ENCODE data around the gene DIPK1A. TPM values are rescaled to one million over a fixed set of nuclear protein-coding genes. Genes with fewer than 3 reads are reported as not detected.

The DIPK1A gene
- total RNA-seq, 1 experiment from 2014 or later: 10.5 TPM

- DNase-seq: no peak
- POLR2A ChIA-PET (ENCODE audit: unreplicated experiment): no interaction called here
Measured at GRCh38 chr1:93004566-93005251, 43.4 kb upstream of the DIPK1A start.

GRCh38 chr1:93003981-93004380 is 42.7 kb upstream of the DIPK1A start:
- Histone ChIP-seq H3K4me3 (no peak overlapping the region), H3K9me3 (ENCODE audit: insufficient read depth, low read depth) (no peaks in the 10 kb centered on the region), H3F3A (ENCODE audit: insufficient read depth, low read depth) (peaks cover 46% of the 10 kb centered on the region), H2AFZ (no peak overlapping the region), H3K27me3 (ENCODE audit: insufficient read depth, low read depth) (no peaks in the 10 kb centered on the region), H3K36me3 (ENCODE audit: low read depth) (no peaks in the 10 kb centered on the region), H3K4me2 (no peak overlapping the region), H3K9me2 (ENCODE audit: insufficient read depth) (no peaks in the 10 kb centered on the region), H4K20me1 (ENCODE audit: insufficient read depth) (no peaks in the 10 kb centered on the region), H3K4me1 (replicated peaks; ENCODE audit: insufficient read depth) (peaks cover 64% of the 10 kb centered on the region), H3K79me2 (ENCODE audit: low read depth) (no peaks in the 10 kb centered on the region), H3K27ac (no peak overlapping the region)
- BruUV-seq (replicated peaks): no TSS peak
- DNase-seq: no peak
- ChIA-PET CTCF (interaction anchor here (0.6 kb wide), 1 partner anchor 16 kb away, joined by 8 read pairs; no protein-coding TSS in a partner anchor), POLR2A (ENCODE audit: unreplicated experiment) (no interaction called here)
- TF ChIP-seq CTCF (conservative IDR thresholded peaks at IDR 0.05) (no peak), EZH2 (IDR thresholded peaks at IDR 0.05; ENCODE audit: low read depth) (no peak)
- intact Hi-C loops (cut with micrococcal nuclease; ENCODE audit: unreplicated experiment): no loop called here

More at GRCh38 chr1:93004566-93005251, 43.4 kb upstream of the DIPK1A start:
- no peaks in the 10 kb centered on the region for H3K9me2 ChIP-seq (ENCODE audit: insufficient read depth)
- no peak overlapping the region for H3K4me3 ChIP-seq
- no peaks in the 10 kb centered on the region for H3K27me3 ChIP-seq (ENCODE audit: insufficient read depth, low read depth)
- no TSS peak for BruUV-seq (replicated peaks)
- no peak overlapping the region for H2AFZ ChIP-seq
- TF ChIP-seq CTCF (conservative IDR thresholded peaks at IDR 0.05) (no peak), EZH2 (IDR thresholded peaks at IDR 0.05; ENCODE audit: low read depth) (no peak)
- intact Hi-C loops (cut with micrococcal nuclease; ENCODE audit: unreplicated experiment): no loop called here
- H3K4me1 ChIP-seq (replicated peaks; ENCODE audit: insufficient read depth): peaks cover 61% of the 10 kb centered on the region
- H3K79me2 ChIP-seq (ENCODE audit: low read depth): no peaks in the 10 kb centered on the region
- no peak overlapping the region for H3K27ac ChIP-seq
- no peaks in the 10 kb centered on the region for H3K9me3 ChIP-seq (ENCODE audit: insufficient read depth, low read depth)
- H4K20me1 ChIP-seq (ENCODE audit: insufficient read depth): no peaks in the 10 kb centered on the region
- H3K4me2 ChIP-seq: no peak overlapping the region
- CTCF ChIA-PET: no interaction called here
- H3F3A ChIP-seq (ENCODE audit: insufficient read depth, low read depth): peaks cover 38% of the 10 kb centered on the region
- no peaks in the 10 kb centered on the region for H3K36me3 ChIP-seq (ENCODE audit: low read depth)

- TF ChIP-seq CTCF (conservative IDR thresholded peaks at IDR 0.05) (no peak), EZH2 (IDR thresholded peaks at IDR 0.05; ENCODE audit: low read depth) (no peak)
- peaks cover 44% of the 10 kb centered on the region for H3F3A ChIP-seq (ENCODE audit: insufficient read depth, low read depth)
- H3K4me1 ChIP-seq (replicated peaks; ENCODE audit: insufficient read depth): peaks cover 64% of the 10 kb centered on the region
- no peaks in the 10 kb centered on the region for H3K27me3 ChIP-seq (ENCODE audit: insufficient read depth, low read depth)
- BruUV-seq (replicated peaks): no TSS peak
- H3K36me3 ChIP-seq (ENCODE audit: low read depth): no peaks in the 10 kb centered on the region
- POLR2A ChIA-PET (ENCODE audit: unreplicated experiment): no interaction called here
- H3K79me2 ChIP-seq (ENCODE audit: low read depth): no peaks in the 10 kb centered on the region
- no peaks in the 10 kb centered on the region for H3K9me3 ChIP-seq (ENCODE audit: insufficient read depth, low read depth)
- H3K9me2 ChIP-seq (ENCODE audit: insufficient read depth): no peaks in the 10 kb centered on the region
- peak overlapping the region; percentile 76; the same call in 1 of the 2 replicates for H3K4me2 ChIP-seq
- intact Hi-C loops (cut with micrococcal nuclease; ENCODE audit: unreplicated experiment): no loop called here
- CTCF ChIA-PET: no interaction called here
- no peak overlapping the region for H3K4me3 ChIP-seq
- H2AFZ ChIP-seq: no peak overlapping the region
- 0 out of 2 replicates have a peak overlapping the region, but pooled peaks have one; percentile 88 for H3K27ac ChIP-seq
- H4K20me1 ChIP-seq (ENCODE audit: insufficient read depth): no peaks in the 10 kb centered on the region
- DNase-seq: no peak
Measured at GRCh38 chr1:93002781-93003180, 41.5 kb upstream of the DIPK1A start.

Measured in PC-9 (cell line).